SJSA1 (cell line): ENCODE data around the gene SSX2. TPM values are rescaled to one million over a fixed set of nuclear protein-coding genes. Genes with fewer than 3 reads are reported as not detected.
"Not testable (repeated sequence)": the region's sequence is repeated elsewhere in the genome, so short reads cannot be mapped to it uniquely, and the experiment has no call there.

ENCODE experiments used
- DNase-seq, 2 experiments: peaks; one replicate each; pipeline ENCODE4 v3.0.0-alpha.2; 2015 to 2020; ENCODE audit warnings: low spot score in 2 of 2, low read depth in 1 of 2
- H3K27ac ChIP-seq: fragments of 250-450 bp; sonication (Bioruptor Pico); 2 replicates; pipeline ENCODE4 v1.5.1; 2020; ENCODE audit warnings: mild to moderate bottlenecking, moderate library complexity
- H3K27me3 ChIP-seq: fragments of 250-450 bp; sonication (Bioruptor Pico); replicated peaks from 2 replicates; pipeline ENCODE4 v1.5.1; 2020; ENCODE audit warnings: mild to moderate bottlenecking, moderate library complexity
- H3K36me3 ChIP-seq: fragments of 250-450 bp; sonication (Bioruptor Pico); 2 replicates; pipeline ENCODE4 v1.5.1; 2020; ENCODE audit warnings: mild to moderate bottlenecking
- H3K4me1 ChIP-seq: fragments of 250-450 bp; sonication (Bioruptor Pico); replicated peaks from 2 replicates; pipeline ENCODE4 v1.6.1; 2021; ENCODE audit warnings: mild to moderate bottlenecking
- H3K4me3 ChIP-seq: fragments of 250-450 bp; sonication (Bioruptor Pico); 2 replicates; pipeline ENCODE4 v1.5.1; 2020; ENCODE audit warnings: mild to moderate bottlenecking
- H3K9me3 ChIP-seq: fragments of 250-450 bp; sonication (Bioruptor Pico); replicated peaks from 2 replicates; pipeline ENCODE4 v1.5.1; 2020; ENCODE audit warnings: mild to moderate bottlenecking
- total RNA-seq: library from RNA; depleted of rRNA; stranded (reverse); fragments of >200 nt; shearing (Covaris generic); gene quantifications from 2 replicates; pipeline ENCODE4 v1.2.3, GENCODE V29; 2014; rRNA removed

SSX2 gene
- not detected in 2 replicates for total RNA-seq

GRCh38 chrX:52707078-52707477, at the start of gene SSX2:
Gene SSX2 (minus strand): TSS chrX:52707178. CDS start chrX:52705749, 1,429 bp downstream.
- H3K9me3 ChIP-seq, H3K4me1 ChIP-seq, H3K27me3 ChIP-seq, DNase-seq, H3K27ac ChIP-seq, H3K4me3 ChIP-seq, H3K36me3 ChIP-seq: not testable (repeated sequence)

- not testable (repeated sequence) for H3K4me1 ChIP-seq, DNase-seq, H3K27ac ChIP-seq, H3K27me3 ChIP-seq, H3K4me3 ChIP-seq, H3K9me3 ChIP-seq, H3K36me3 ChIP-seq
Observed at GRCh38 chrX:52750952-52751351, 44.0 kb upstream of the SSX2 start, which contains the start of gene SSX2B. Gene SSX2B (plus strand): TSS chrX:52751252. CDS start chrX:52752681, 1,429 bp downstream.

- not testable (repeated sequence) for H3K9me3 ChIP-seq, H3K4me3 ChIP-seq, H3K27me3 ChIP-seq, H3K27ac ChIP-seq, H3K36me3 ChIP-seq, H3K4me1 ChIP-seq, DNase-seq
Observed at GRCh38 chrX:52692034-52692433, 14.9 kb downstream of the SSX2 start.

- not testable (repeated sequence) for H3K36me3 ChIP-seq
Observed at GRCh38 chrX:52662218-52662617, 44.8 kb downstream of the SSX2 start.

GRCh38 chrX:52655475-52655874, 51.5 kb downstream of the SSX2 start:
- H3K4me1 ChIP-seq, H3K9me3 ChIP-seq, H3K4me3 ChIP-seq, DNase-seq, H3K27me3 ChIP-seq, H3K36me3 ChIP-seq, H3K27ac ChIP-seq: not testable (repeated sequence)

More at GRCh38 chrX:52662218-52662617, 44.8 kb downstream of the SSX2 start:
- H3K4me3 ChIP-seq, H3K27ac ChIP-seq, H3K9me3 ChIP-seq, DNase-seq, H3K27me3 ChIP-seq, H3K4me1 ChIP-seq: not testable (repeated sequence)

- not testable (repeated sequence) for H3K27ac ChIP-seq, H3K4me3 ChIP-seq, H3K27me3 ChIP-seq, H3K9me3 ChIP-seq, H3K36me3 ChIP-seq, DNase-seq, H3K4me1 ChIP-seq
Observed at GRCh38 chrX:52654800-52655199, 52.2 kb downstream of the SSX2 start, which contains the start of gene SSX7. Gene SSX7 (minus strand): TSS chrX:52654900. CDS start chrX:52653472, 1,428 bp downstream.

- H3K27me3 ChIP-seq, DNase-seq, H3K36me3 ChIP-seq, H3K4me1 ChIP-seq, H3K27ac ChIP-seq, H3K4me3 ChIP-seq, H3K9me3 ChIP-seq: not testable (repeated sequence)
Observed at GRCh38 chrX:52650676-52651075, 56.3 kb downstream of the SSX2 start.

GRCh38 chrX:52648956-52649355, 58.0 kb downstream of the SSX2 start:
- H3K36me3 ChIP-seq, H3K9me3 ChIP-seq, H3K27ac ChIP-seq, H3K4me3 ChIP-seq, H3K4me1 ChIP-seq, H3K27me3 ChIP-seq, DNase-seq: not testable (repeated sequence)

Other genes starting within 250 kb of the SSX2 start
- not detected in 2 replicates for gene XAGE1A, start 211.4 kb downstream of the SSX2 start, total RNA-seq
- not detected in 2 replicates for gene XAGE1B, start 190.1 kb downstream of the SSX2 start, total RNA-seq
- gene SSX7, start 52.3 kb downstream of the SSX2 start, total RNA-seq, result not detected in 2 replicates
- gene SSX2B, start 44.1 kb upstream of the SSX2 start, total RNA-seq, result not detected in 2 replicates
- not detected in 2 replicates for gene SPANXN5, start 90.2 kb upstream of the SSX2 start, total RNA-seq
- not detected in 2 replicates for gene XAGE5, start 104.1 kb upstream of the SSX2 start, total RNA-seq
- gene XAGE3, start 160.9 kb upstream of the SSX2 start, total RNA-seq, result not detected in 2 replicates
- 12.4 and 13.5 TPM in 2 replicates for gene FAM156B, start 190.2 kb upstream of the SSX2 start, total RNA-seq